ENCODE data around the gene S100A7. TPM values are rescaled to one million over a fixed set of nuclear protein-coding genes. Genes with fewer than 3 reads are reported as not detected.

The S100A7 gene
- total and polyA plus RNA-seq, 9 of the 15 experiments (the other 6 are each of a cell fraction or from before 2014, with no cell fraction given): not detected

GRCh38 chr1:153434746-153435455, 25.6 kb downstream of the S100A7 start (continued):
- no peak for TF ChIP-seq CUX1 (CRISPR knock-in tag; IDR thresholded peaks at IDR 0.05)
- no peak for TF ChIP-seq MNT (conservative IDR thresholded peaks at IDR 0.05)
- no peak for TF ChIP-seq ZNF511 (CRISPR knock-in tag; IDR thresholded peaks at IDR 0.05)
- no peak for TF ChIP-seq CSDE1 (IDR thresholded peaks at IDR 0.05)
- no peak for TF ChIP-seq KAT8 (IDR thresholded peaks at IDR 0.05; ENCODE audit: low read depth)
- TF ChIP-seq MED1 (CRISPR knock-in tag; IDR thresholded peaks at IDR 0.05; ENCODE audit: borderline replicate concordance): no peak
- TF ChIP-seq BRF1 (IDR thresholded peaks at IDR 0.05; ENCODE audit: borderline replicate concordance, extremely low read depth, insufficient read length): no peak
- no peak for TF ChIP-seq CREB1 (IDR thresholded peaks at IDR 0.05)
- TF ChIP-seq CREB1 (CRISPR knock-in tag; IDR thresholded peaks at IDR 0.05): no peak
- no peak for TF ChIP-seq ZNF778 (CRISPR knock-in tag; IDR thresholded peaks at IDR 0.05)
- no peak for TF ChIP-seq MYNN (IDR thresholded peaks at IDR 0.05)
- TF ChIP-seq MYNN (CRISPR knock-in tag; IDR thresholded peaks at IDR 0.05): no peak
- TF ChIP-seq GATA2 (CRISPR knock-in tag; IDR thresholded peaks at IDR 0.05): no peak
- no peak for TF ChIP-seq SMARCB1 (IDR thresholded peaks at IDR 0.05; ENCODE audit: insufficient read length, low read depth)
- TF ChIP-seq TOE1 (IDR thresholded peaks at IDR 0.05; ENCODE audit: borderline replicate concordance): peak; percentile 62; the same call in 1 of the 2 replicates
- no peak for TF ChIP-seq TOE1 (CRISPR knock-in tag; IDR thresholded peaks at IDR 0.05; ENCODE audit: borderline replicate concordance, low read depth)
- no peak for TF ChIP-seq RBM15 (IDR thresholded peaks at IDR 0.05; ENCODE audit: insufficient read depth, low read length)
- TF ChIP-seq ZNF282 (CRISPR knock-in tag; IDR thresholded peaks at IDR 0.05): no peak
- no peak for TF ChIP-seq ZNF699 (CRISPR knock-in tag; IDR thresholded peaks at IDR 0.05; ENCODE audit: insufficient replicate concordance)
- 0 out of 2 replicates have a peak, but pooled peaks have one; percentile 14 for TF ChIP-seq ELF1 (tag; IDR thresholded peaks at IDR 0.05)
- TF ChIP-seq RBM34 (IDR thresholded peaks at IDR 0.05; ENCODE audit: borderline replicate concordance, insufficient read depth, low read length): no peak
- peak; percentile 34 for TF ChIP-seq HMGN3 (IDR thresholded peaks at IDR 0.05; ENCODE audit: borderline replicate concordance, extremely low read depth, insufficient read length, low read depth, low read length)
- no peak for TF ChIP-seq RHOXF2B (CRISPR knock-in tag; conservative IDR thresholded peaks at IDR 0.05)

All from K562 (cell line).